ENCODE measurements around the gene ZBTB7A.
A peak's percentile ranks its signal among the peaks of the same experiment; 100 is the strongest.

Gene ZBTB7A

DNA sequence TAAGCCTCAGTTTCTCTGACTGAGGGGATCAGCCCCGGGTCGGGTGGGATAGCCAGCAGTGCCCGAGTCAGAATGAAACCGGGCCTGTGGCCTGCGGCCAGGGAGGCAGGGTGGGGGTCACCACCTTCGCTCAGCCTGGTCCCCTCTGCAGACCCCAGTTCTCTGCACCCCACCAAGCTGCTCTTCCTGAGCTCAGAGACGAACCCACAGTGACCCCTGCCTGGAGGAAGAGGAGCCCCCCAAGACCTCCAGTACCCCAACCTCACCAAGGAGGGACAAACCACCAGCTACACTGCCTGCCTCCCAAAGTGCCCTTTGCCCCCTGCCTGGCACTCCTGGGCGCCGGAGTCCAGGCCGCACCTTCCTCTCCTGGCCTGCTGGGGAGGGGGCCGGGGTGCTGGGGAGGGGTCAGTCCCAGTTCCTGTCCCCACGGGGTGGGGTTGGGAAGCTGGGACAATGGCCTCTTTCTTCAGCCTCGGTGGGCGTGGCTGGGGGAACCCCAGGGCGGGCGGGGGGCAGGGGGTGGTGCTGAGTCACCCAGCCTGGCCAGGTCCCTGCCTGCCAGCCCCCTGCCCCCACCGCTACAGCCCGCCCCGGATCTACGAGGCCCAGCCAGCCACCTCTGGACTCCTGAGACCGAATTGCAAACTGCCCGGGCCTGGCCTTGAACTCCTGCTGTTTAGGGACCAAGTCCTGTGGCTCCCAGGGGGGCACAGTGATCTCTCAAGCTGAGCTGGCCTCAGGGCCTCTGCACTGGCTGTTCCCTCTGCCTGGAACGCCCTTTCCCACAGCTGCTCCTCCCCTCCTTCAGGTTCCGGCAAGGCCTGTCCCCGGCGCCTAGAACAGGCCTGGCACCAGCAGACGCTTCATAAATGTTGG lies 14.3 kb downstream of the ZBTB7A start:
- FAIRE-seq, result no peak

- no peak for FAIRE-seq
Measured at GRCh38 chr19:4051175-4052101, 15.3 kb downstream of the ZBTB7A start.

DNA sequence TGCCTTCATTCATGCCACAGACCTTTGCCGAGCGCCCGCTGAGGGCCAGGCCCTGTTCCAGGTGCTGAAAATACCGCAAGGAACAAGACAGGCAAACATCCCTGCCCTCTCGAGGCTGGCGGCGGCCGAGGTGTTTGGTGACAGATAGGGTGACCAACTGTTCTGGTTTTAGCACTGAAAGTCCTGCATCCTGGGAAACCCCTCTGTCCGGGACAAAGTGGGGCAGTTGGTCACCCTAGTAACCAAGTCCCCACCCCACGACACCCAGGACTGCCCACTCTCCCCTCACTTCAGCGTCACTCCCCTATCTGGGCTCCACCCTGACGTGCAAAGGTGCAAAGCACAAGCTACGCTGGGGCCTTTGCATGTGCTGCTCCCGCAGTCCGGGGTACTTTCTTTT lies 17.3 kb downstream of the ZBTB7A start:
- no peak for FAIRE-seq

- FAIRE-seq, result no peak
Measured at GRCh38 chr19:4046946-4047683, 19.6 kb downstream of the ZBTB7A start.

GRCh38 chr19:4046362-4046691 lies 20.4 kb downstream of the ZBTB7A start:
- FAIRE-seq, result peak; percentile 64

- FAIRE-seq, result no peak
Measured at GRCh38 chr19:4045597-4046361, 20.9 kb downstream of the ZBTB7A start.

DNA sequence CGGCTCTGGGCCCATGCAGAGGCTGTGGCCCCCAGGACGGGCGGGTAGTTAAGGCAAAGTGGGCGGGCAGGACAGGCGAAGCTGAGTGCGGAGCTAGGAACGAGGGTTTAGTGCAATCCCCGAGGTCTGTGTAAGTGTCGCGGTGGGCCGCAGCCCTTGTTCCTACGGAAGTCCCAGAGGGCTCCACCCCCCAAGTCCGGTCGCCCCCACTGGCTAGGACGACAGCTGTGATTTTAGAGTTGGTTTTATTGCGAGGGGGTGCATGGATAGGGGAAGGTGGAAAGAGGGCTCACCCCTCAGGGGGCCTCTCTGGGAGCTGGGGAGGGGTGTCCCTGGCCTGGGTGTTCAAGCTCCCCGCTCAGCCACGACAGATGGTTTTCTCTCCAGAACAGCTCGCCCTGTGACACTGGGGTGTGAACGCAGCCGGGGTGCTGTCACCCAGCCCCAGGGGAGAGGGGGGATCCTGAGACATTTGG lies 21.7 kb downstream of the ZBTB7A start:
- FAIRE-seq, result no peak

DNA sequence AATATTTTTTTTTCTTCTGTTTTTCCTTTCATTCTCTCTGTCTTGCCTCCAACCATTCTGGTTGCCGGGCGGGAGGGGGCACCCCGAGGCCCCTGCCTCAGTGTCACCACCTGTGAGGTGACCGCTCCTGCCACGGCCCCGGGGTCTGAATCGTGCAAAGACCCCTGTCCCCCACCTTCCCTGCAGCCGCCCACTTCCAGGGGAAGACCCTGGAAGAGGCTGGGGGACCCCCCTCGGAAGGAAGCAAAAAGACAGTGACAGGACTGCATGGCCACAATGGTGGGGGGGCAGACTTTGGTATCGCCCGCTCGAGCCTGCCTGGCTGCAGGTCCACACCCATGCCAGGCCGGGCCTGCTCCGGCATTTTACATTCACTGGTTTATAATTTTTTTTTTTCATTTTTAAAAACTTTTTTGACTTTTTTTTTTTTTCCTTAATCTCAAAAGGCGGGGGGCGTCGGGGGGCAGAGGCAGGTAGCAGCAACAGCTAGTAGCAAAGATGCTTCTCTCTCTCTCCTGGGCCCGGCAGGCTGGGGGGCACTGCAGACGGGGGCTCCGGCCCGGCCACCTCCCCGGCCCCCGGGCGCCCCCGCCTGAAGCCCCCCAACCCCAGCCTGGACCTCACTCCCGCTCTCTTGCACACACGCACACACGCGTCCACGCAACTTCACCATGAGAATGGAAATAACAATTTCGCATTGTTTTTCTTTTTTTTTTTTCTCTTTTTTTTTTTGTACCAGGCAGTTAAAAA lies 22.6 kb downstream of the ZBTB7A start:
- no peak for FAIRE-seq

GRCh38 chr19:4043401-4043800 lies 23.3 kb downstream of the ZBTB7A start:
- no peak for FAIRE-seq

DNA sequence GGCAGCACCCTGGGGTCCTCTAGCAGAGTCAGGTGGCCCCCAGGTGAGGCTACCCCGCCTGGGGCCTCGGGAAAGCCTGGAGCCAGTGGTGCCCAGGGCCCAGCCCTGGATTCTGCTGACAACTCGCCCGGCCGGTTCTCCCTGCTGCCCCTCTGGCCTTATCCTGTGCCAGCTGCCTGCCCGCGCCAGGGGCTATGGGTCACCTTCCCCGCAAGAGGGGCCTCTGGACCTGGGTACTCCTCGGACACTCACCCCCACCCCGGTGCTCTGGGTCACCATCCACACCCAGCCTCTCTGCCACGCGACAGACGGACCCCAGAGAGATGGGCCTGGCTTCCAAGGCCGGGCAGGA lies 24.0 kb downstream of the ZBTB7A start:
- FAIRE-seq, result no peak

GRCh38 chr19:4042064-4042730 lies 24.5 kb downstream of the ZBTB7A start:
- no peak for FAIRE-seq

GRCh38 chr19:4038661-4039423 lies 27.9 kb downstream of the ZBTB7A start:
- FAIRE-seq, result no peak

- no peak for FAIRE-seq
Measured at GRCh38 chr19:4038057-4038456, 28.6 kb downstream of the ZBTB7A start.

DNA sequence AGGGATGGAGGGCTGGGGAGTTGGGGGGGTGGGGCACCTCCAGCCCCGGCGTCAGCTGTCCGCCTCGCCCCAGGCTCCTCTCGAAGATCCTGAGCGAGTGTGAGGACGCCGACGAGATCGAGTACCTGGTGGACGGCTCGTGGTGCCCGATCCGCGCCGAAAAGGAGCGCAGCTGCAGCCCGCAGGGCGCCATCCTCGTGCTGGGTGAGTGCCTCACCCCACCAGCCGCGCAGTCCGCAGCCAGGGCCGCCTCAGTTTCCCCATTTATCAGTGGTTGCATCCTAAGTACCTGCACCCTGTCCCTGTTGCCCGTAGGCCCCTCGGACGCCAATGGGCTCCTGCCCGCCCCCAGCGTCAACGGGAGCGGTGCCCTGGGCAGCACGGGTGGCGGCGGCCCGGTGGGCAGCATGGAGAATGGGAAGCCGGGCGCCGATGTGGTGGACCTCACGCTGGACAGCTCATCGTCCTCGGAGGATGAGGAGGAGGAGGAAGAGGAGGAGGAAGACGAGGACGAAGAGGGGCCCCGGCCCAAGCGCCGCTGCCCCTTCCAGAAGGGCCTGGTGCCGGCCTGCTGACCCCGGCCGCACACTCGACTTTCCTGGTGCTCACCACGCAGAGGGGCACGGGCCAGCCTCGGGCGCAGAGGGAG lies 29.3 kb downstream of the ZBTB7A start:
- no peak for FAIRE-seq

DNA sequence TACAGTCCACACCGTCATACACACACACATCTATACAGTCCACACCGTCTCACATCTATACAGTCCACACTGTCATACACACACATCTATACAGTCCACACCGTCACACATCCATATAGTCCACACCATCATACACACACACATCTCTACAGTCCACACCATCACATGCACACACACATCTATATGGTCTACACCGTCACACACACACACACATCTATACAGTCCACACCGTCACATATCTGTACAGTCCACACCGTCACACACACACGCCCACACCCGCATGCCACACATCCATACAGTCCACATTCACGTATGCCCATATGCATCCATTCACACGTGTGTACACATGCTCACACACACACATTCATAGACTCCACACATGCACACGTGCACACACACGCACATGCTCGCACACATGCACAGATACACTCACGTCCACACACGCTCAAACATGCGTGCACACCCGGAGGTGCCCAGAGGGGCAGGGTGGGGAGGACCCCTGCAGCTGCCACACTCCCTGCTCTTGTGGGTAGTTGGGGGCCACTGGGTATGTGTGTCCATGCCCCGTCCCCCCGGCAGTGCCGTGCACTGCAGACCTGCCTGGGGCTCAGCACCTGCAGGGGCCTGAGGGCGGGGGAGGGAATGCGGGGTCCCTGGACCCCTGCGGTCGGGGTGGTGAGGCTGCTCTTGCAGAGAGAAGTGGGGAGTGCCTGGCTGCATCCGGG lies 30.0 kb downstream of the ZBTB7A start:
- FAIRE-seq, result no peak

- no peak for FAIRE-seq
Measured at GRCh38 chr19:4035582-4035981, 31.1 kb downstream of the ZBTB7A start.

- no peak for FAIRE-seq
Measured at GRCh38 chr19:4035018-4035566, 31.6 kb downstream of the ZBTB7A start.
